CD4-positive, alpha-beta T cell (primary cell): Measurements from ENCODE around the gene CABYR. TPM values are rescaled to one million over a fixed set of nuclear protein-coding genes. Genes with fewer than 3 reads are reported as not detected.

ENCODE experiments used
- ATAC-seq: fragments of 200-7000 bp; cut with Tn5 transposase; one replicate; pipeline ENCODE4 v1.10.0; 2022; ENCODE audit warnings: mild to moderate bottlenecking; ENCODE audit not compliant: poor library complexity
- CTCF ChIA-PET: fragments of 350-600 bp; sonication (Branson Sonifier 250); formaldehyde crosslinking; loops from one replicate; lab custom pipeline; 2021; ENCODE audit warnings: antibody characterized with exemption, inconsistent platforms; lab: Charles Lee
- POLR2A ChIA-PET: fragments of 350-600 bp; sonication (Branson Sonifier 250); formaldehyde crosslinking; loops from one replicate; lab custom pipeline; 2021; ENCODE audit warnings: antibody characterized with exemption, inconsistent platforms; lab: Charles Lee
- DNase-seq, 14 experiments: peaks; one replicate each; pipeline ENCODE4 v3.0.0-alpha.2; 2013 to 2020; ENCODE audit warnings: mixed read lengths in 2 of 14
- H3K27ac ChIP-seq, 2 donors: one replicate each; pipeline versions ENCODE4 v1.5.1 to v1.7.0; 2013; ENCODE audit warnings: low read length in 2 of 2, low read depth in 1 of 2, mild to moderate bottlenecking in 1 of 2
- H3K27me3 ChIP-seq, 2 experiments: 1 replicate in 1 of 2; 2 replicates in 1 of 2; pipeline versions ENCODE4 v1.6.1 to v1.7.0; 2013; ENCODE audit warnings: low read length in 2 of 2, control low read depth in 1 of 2, mild to moderate bottlenecking in 1 of 2, moderate library complexity in 1 of 2; ENCODE audit not compliant: insufficient read depth in 2 of 2, control insufficient read depth in 1 of 2
- H3K36me3 ChIP-seq: one replicate; pipeline ENCODE4 v1.6.1; 2013; ENCODE audit warnings: low read length, control low read depth; ENCODE audit not compliant: insufficient read depth
- H3K4me1 ChIP-seq: one replicate; pipeline ENCODE4 v1.6.1; 2013; ENCODE audit warnings: low read length, control low read depth; ENCODE audit not compliant: insufficient read depth
- H3K4me3 ChIP-seq: one replicate; pipeline ENCODE4 v1.5.1; 2013; ENCODE audit warnings: mild to moderate bottlenecking, low read length, moderate library complexity
- H3K9me3 ChIP-seq, 2 experiments: 1 replicate in 1 of 2; 2 replicates in 1 of 2; pipeline versions ENCODE4 v1.6.1 to v1.7.0; 2013; ENCODE audit warnings: low read length in 2 of 2, mild to moderate bottlenecking in 2 of 2, control low read depth in 1 of 2, moderate library complexity in 1 of 2; ENCODE audit not compliant: control insufficient read depth in 1 of 2, insufficient read depth in 1 of 2
- H3K27ac Mint-ChIP-seq: one replicate; pipeline ENCODE4 v1.8.0; 2020; ENCODE audit warnings: mixed read lengths
- H3K27me3 Mint-ChIP-seq: one replicate; pipeline ENCODE4 v1.8.0; 2021; ENCODE audit warnings: mixed read lengths
- H3K36me3 Mint-ChIP-seq: one replicate; pipeline ENCODE4 v1.8.0; 2021; ENCODE audit warnings: low read depth, mixed read lengths
- H3K4me1 Mint-ChIP-seq: one replicate; pipeline ENCODE4 v1.8.0; 2021; ENCODE audit warnings: low read depth, mixed read lengths
- H3K4me3 Mint-ChIP-seq: one replicate; pipeline ENCODE4 v1.8.0; 2020; ENCODE audit warnings: mild to moderate bottlenecking, mixed read lengths
- H3K9me3 Mint-ChIP-seq: one replicate; pipeline ENCODE4 v1.8.0; 2020; ENCODE audit warnings: mixed read lengths
- CTCF ChIP-seq: fragments of 200-600 bp; IDR thresholded peaks from one replicate; pipeline ENCODE4 v1.8.0; 2022; ENCODE audit warnings: antibody characterized with exemption, mild to moderate bottlenecking
- intact Hi-C, 2 experiments: fragments of 100-400 bp; cut with DNase I in 1 of 2; cut with micrococcal nuclease in 1 of 2; formaldehyde crosslinking; loops; one replicate each; pipeline versions ENCODE4 v1.15.1 to v1.9.0; 2023 to 2025; cut with DNase I, micrococcal nuclease
- total RNA-seq, 174 experiments: library from RNA in 2 of 174; stranded (reverse) in 2 of 174; gene quantifications; one replicate each; pipeline ENCODE4 v1.2.3 and lab custom pipeline; 2021 to 2026

CABYR gene
- total RNA-seq, 2 experiments from 2014 or later, result 0.75 to 0.85 TPM

- Mint-ChIP-seq H3K4me1 (peaks cover 26% of the 10 kb centered on the region), H3K27ac (peak overlapping the region; percentile 23), H3K9me3 (no peaks in the 10 kb centered on the region), H3K36me3 (peaks cover 84% of the 10 kb centered on the region), H3K4me3 (no peak overlapping the region), H3K27me3 (no peaks in the 10 kb centered on the region)
- no peak for DNase-seq
- POLR2A ChIA-PET, result no interaction called here
- ATAC-seq, result no peak
- CTCF ChIA-PET, result no interaction called here
- Histone ChIP-seq H3K27ac (no peak overlapping the region), H3K4me1 (peaks cover 10% of the 10 kb centered on the region), H3K4me3 (no peak overlapping the region), H3K27me3 (no peaks in the 10 kb centered on the region), H3K36me3 (peaks cover 74% of the 10 kb centered on the region), H3K9me3 (no peaks in the 10 kb centered on the region)
- intact Hi-C loops, result no loop called here
- TF ChIP-seq CTCF, result no peak
These were observed 35.4 kb upstream of the CABYR start for GRCh38 chr18:24103320-24104021.

GRCh38 chr18:24104486-24104885 lies 34.4 kb upstream of the CABYR start:
- H3K9me3 Mint-ChIP-seq, result no peaks in the 10 kb centered on the region
- POLR2A ChIA-PET, result interaction anchor here (1.3 kb wide), 1 partner anchor 11 kb away, joined by 3 read pairs; no protein-coding TSS in a partner anchor
- DNase-seq (no peak), ATAC-seq (no peak)
- intact Hi-C loops, result no loop called here
- peaks cover 81% of the 10 kb centered on the region for H3K36me3 Mint-ChIP-seq
- Histone ChIP-seq H3K4me3 (no peak overlapping the region), H3K4me1 (peaks cover 10% of the 10 kb centered on the region), H3K36me3 (peaks cover 73% of the 10 kb centered on the region), H3K27ac (no peak overlapping the region), H3K27me3 (no peaks in the 10 kb centered on the region), H3K9me3 (no peaks in the 10 kb centered on the region)
- no peaks in the 10 kb centered on the region for H3K27me3 Mint-ChIP-seq
- peak overlapping the region; percentile 20 for H3K4me3 Mint-ChIP-seq
- TF ChIP-seq CTCF, result no peak
- CTCF ChIA-PET, result no interaction called here
- H3K4me1 Mint-ChIP-seq, result peaks cover 29% of the 10 kb centered on the region
- peak overlapping the region; percentile 37 for H3K27ac Mint-ChIP-seq

- no peaks in the 10 kb centered on the region for H3K9me3 ChIP-seq
- H3K4me3 ChIP-seq, result no peak overlapping the region
- peaks cover 58% of the 10 kb centered on the region for H3K36me3 ChIP-seq
- ATAC-seq, result no peak
- no peaks in the 10 kb centered on the region for H3K9me3 Mint-ChIP-seq
- no peaks in the 10 kb centered on the region for H3K27me3 ChIP-seq
- no peak for TF ChIP-seq CTCF
- H3K4me3 Mint-ChIP-seq, result no peak overlapping the region
- no peaks in the 10 kb centered on the region for H3K27me3 Mint-ChIP-seq
- peak overlapping the region; percentile 33 for H3K27ac Mint-ChIP-seq
- DNase-seq, result no peak
- ChIA-PET POLR2A (no interaction called here), CTCF (interaction anchor here (0.7 kb wide), 1 partner anchor 466 kb away, joined by 5 read pairs; no protein-coding TSS in a partner anchor)
- H3K36me3 Mint-ChIP-seq, result peaks cover 67% of the 10 kb centered on the region
- H3K4me1 Mint-ChIP-seq, result peaks cover 26% of the 10 kb centered on the region
- no peak overlapping the region for H3K27ac ChIP-seq
- intact Hi-C loops, result no loop called here
- H3K4me1 ChIP-seq, result peaks cover 20% of the 10 kb centered on the region
These were observed 30.2 kb upstream of the CABYR start for GRCh38 chr18:24108641-24109040.
